Neuron (in vitro differentiated cells): ENCODE data around the gene APRT.

Source experiments
- H2AFZ ChIP-seq: one replicate; pipeline ENCODE4 v1.6.1; 2013; ENCODE audit warnings: low read depth, mild to moderate bottlenecking, inconsistent platforms, low read length, moderate library complexity
- H3K27me3 ChIP-seq: one replicate; pipeline ENCODE4 v1.6.1; 2013; ENCODE audit warnings: low read length; ENCODE audit not compliant: insufficient read depth
- H3K36me3 ChIP-seq: one replicate; pipeline ENCODE4 v1.6.1; 2013; ENCODE audit warnings: low read length; ENCODE audit not compliant: insufficient read depth
- H3K4me1 ChIP-seq: one replicate; pipeline ENCODE4 v1.6.1; 2013; ENCODE audit warnings: low read length; ENCODE audit not compliant: insufficient read depth
- H3K4me3 ChIP-seq: 2 replicates; pipeline ENCODE4 v1.5.1; 2013; ENCODE audit warnings: mild to moderate bottlenecking, low read length, moderate library complexity
- H3K9me3 ChIP-seq: one replicate; pipeline ENCODE4 v1.6.1; 2013; ENCODE audit warnings: low read length

The APRT gene

DNA sequence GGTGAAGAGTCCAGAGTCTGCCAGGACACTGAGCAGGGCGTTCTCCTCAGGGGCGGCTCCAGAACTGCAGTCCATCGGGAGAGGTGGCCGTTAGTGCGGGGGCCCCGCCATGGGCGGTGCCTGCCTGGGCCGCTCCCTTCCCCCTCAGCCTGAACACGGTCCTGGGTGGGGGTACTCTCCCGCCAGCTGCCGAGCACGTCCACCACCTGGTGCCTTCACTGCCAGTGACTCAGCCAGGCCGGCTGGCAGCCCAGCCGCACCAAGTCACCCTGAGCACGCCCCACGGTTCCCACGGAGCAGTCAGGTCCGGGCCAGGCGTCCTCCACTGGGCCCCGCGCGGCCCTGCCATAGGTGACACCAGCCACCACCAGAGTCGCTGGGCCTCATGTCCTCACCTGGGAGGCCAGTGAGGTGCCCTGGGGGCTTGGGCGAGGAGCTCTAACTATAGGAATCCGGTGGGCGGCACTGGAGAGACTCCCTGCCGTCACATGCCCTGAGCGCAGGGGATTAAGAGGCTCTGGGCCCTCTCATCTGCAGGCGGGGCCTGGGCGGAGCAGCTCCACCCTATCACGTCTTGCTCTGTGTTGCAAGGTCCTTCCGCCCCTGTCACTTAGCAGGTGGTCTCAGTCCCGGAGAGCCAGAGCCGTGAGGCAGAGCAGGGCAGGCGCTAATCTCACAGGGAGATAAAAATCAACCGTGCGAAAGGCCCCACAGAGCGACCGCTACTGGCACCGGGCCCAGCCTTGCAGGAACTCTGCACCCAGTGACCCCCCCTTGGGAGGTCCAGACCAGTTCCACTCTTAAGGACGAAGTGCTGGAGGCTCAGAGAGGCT lies 41.1 kb downstream of the APRT start:
- H3K4me1 ChIP-seq = peaks cover 22% of the 10 kb centered on the region
- no peak overlapping the region for H3K4me3 ChIP-seq

DNA sequence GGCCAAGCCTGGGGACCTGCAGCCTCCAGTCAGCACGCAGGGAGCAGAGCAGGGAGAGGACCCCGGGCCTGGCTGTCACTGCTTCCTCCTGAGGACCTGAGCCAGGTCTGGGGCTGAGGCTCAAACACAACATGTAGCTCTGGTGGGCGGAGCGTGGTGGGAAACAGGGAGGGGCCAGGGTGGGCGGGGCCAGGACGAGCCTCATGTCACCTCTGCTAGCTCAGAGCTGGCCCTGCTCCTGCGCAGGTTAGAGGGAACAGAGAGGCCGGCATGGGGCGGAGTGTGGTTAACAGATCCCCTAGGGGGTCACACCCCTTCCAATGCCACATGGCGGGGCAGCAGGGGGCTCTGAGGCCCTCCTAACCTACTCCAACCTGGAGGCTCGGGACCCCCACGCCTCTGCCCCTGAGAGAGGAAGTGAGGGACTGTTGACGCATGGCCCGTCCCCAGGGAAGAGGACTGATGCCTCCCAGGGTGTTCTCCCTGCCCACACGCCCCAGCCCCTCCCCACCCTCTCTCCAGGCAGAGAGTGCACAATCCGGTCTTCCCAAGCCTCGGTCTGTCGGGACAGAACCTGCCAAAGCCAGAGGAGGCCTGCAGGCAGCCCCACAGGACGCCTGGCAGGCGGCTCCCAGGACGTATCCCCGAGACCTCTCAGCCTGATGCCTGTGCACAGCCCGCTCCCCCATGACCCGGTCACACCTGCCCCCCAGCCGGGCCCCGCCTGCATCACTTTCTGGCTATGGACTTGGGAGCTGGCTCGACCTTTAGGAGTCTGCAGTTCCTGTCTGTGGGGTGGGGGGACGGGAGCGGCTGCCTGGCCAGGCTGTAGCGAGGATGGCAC lies 41.9 kb downstream of the APRT start:
- no peak overlapping the region for H2AFZ ChIP-seq
- H3K4me3 ChIP-seq = no peak overlapping the region
- H3K9me3 ChIP-seq = no peaks in the 10 kb centered on the region
- H3K27me3 ChIP-seq = no peaks in the 10 kb centered on the region
- H3K36me3 ChIP-seq = no peaks in the 10 kb centered on the region
- H3K4me1 ChIP-seq = peaks cover 22% of the 10 kb centered on the region

More for the DNA sequence above, 41.1 kb downstream of the APRT start:
- Histone ChIP-seq H2AFZ (no peak overlapping the region), H3K9me3 (no peaks in the 10 kb centered on the region), H3K36me3 (no peaks in the 10 kb centered on the region), H3K27me3 (no peaks in the 10 kb centered on the region)

DNA sequence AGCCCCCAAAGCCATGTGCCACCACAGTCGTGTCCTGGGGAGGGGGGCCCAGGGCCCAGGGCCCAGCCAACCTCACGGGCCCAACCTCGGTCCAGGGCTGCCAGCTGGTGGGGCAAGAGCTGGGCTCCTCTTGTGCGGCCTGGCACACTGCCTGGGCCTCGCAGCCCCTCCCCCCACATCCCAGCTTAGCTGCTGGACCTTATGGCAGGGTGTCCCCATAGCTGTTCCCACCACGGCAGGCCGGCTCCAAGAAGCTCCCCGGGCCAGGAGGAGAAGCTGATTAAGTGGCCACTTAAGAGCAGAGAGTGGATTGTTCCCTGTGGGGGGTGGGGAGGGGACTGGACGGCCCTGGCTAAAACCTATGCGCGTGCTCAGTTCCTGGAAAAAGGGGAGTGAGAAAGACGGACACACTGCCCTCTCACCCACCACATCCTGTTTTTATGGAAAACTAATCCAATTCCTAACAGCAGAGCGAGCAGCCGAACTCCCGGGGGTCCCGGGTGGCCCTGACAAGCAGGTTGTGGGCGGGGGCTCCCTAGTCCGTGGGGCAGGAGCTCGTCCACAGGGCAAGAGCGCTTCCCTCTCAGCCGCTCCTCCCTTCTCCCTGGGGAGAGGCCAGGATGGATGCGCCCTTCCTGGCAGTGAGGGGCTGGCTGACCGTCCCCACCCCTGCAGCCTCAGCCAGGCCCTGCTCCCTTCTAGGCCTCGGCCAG lies 43.5 kb downstream of the APRT start:
- Histone ChIP-seq H3K36me3 (no peaks in the 10 kb centered on the region), H3K4me3 (no peak overlapping the region), H2AFZ (no peak overlapping the region), H3K27me3 (no peaks in the 10 kb centered on the region), H3K4me1 (peaks cover 20% of the 10 kb centered on the region), H3K9me3 (no peaks in the 10 kb centered on the region)

DNA sequence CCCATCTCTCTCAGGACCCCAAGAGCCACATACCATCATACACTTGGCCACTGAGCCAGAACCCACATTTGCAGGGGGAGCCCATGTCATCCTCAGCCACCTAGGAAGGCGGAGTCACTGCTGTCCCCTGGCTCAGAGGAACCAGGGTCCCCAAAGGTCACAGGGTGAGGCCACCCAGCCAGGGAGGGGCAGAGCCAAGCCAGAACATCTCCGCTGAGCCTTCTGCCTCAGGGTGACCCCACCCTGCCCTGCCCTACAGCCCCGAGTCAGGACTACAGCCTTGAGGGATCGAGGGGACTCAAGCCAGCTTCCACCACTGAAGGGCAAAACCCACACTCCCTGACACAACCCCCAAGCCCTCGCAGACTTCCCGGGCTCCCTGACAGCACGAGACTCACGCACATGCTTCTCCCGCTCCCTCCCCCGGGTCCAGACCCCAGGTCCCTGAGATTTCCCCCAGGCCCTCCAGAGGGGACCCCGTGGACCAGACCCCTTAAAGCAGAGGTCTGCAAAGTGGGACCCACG lies 44.1 kb downstream of the APRT start:
- H2AFZ ChIP-seq = no peak overlapping the region
- no peaks in the 10 kb centered on the region for H3K36me3 ChIP-seq
- H3K4me3 ChIP-seq = no peak overlapping the region
- no peaks in the 10 kb centered on the region for H3K27me3 ChIP-seq
- H3K4me1 ChIP-seq = peaks cover 17% of the 10 kb centered on the region
- no peaks in the 10 kb centered on the region for H3K9me3 ChIP-seq

DNA sequence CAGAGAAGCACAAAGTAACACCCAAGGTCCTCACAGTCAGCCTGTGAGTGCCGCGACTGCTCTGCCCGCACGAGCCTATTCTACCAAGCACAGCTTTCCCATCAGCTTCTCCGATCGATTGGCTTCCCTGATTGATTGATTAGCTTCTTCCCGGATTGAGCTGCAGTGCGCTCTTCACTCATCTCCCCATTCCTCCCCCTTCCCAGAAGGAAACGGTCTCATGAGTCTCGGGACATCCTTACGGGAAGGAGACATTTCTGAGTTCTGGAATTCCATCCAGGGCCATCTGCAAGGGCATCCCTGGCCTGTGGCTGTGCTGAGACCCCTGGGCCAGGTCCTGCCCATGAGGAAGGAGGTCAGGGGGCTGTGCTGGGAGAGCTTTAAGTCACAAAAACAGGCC lies 44.8 kb downstream of the APRT start:
- Histone ChIP-seq H3K4me1 (peaks cover 17% of the 10 kb centered on the region), H3K4me3 (no peak overlapping the region), H3K36me3 (no peaks in the 10 kb centered on the region), H3K27me3 (no peaks in the 10 kb centered on the region), H3K9me3 (no peaks in the 10 kb centered on the region), H2AFZ (no peak overlapping the region)

DNA sequence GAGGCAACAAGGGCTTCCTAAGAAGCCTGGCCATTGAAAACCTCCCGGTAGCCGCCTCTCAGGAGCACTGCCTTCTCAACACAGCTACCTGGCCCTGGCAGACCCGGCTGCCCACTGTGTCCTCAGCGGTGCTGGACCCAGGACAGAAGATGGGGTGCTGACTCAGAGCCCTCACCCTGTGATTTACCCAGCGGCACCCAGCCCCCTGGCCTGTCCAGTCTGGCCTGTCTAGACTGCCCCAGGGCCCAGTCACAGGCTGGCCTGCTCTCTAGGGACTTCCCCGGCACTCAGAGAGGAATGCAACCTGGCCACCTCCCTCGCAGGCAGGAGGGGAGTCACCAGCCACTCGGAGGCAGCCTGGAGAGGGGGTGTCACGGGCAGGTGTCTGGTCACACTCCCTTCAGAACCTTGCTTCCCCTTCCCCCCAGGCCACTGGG lies 46.8 kb downstream of the APRT start:
- Histone ChIP-seq H3K4me1 (peaks cover 12% of the 10 kb centered on the region), H3K9me3 (no peaks in the 10 kb centered on the region), H3K36me3 (no peaks in the 10 kb centered on the region), H3K4me3 (no peak overlapping the region), H2AFZ (no peak overlapping the region), H3K27me3 (no peaks in the 10 kb centered on the region)

DNA sequence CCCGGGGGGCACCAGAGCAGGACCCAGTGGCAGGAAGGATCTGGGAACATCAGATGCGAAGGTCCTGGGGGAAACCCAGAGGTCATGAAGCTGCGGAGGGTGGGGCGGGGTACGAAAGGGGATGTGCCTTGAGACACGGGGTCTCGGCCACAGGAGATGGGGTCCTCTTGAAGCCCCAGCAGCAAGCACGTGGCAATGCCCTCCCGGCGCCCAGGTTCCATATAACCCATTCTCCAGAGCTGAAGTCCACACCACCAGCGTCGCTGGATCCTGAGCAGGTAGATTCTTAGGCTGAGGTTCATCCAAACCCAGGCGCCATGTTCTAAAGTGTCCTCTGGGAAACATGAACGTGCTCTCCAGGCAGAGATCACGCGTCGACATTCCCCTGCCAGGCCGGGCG lies 47.6 kb downstream of the APRT start:
- no peaks in the 10 kb centered on the region for H3K27me3 ChIP-seq
- H3K4me1 ChIP-seq = peaks cover 12% of the 10 kb centered on the region
- H2AFZ ChIP-seq = no peak overlapping the region
- H3K4me3 ChIP-seq = no peak overlapping the region
- no peaks in the 10 kb centered on the region for H3K9me3 ChIP-seq
- no peaks in the 10 kb centered on the region for H3K36me3 ChIP-seq

DNA sequence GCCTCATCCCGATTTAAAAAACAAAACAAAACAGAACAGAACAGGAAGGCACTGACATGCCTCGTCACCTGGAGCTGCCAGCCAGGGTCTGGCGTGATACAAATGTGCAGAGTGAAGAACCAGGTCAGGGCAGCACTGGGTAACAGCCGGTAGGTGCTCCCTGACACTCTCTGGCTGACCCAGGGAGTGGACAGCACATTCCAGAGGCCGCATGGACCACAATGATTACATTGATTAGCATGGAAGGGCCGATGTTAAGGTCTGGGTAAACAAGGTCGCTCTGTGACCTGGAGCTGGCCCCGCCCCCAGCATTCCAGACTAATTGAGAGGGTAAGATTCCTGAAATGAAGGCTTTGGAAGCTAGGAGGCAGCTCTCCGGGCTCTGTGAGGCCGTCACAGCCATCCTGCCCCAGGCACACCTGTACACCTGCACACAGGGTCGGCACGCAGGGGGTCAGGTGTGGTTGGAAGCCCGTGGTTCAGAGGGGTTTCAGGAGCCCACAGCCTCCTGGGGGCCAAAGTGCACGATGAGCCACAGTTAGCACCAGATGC lies 48.1 kb downstream of the APRT start:
- no peak overlapping the region for H3K4me3 ChIP-seq

DNA sequence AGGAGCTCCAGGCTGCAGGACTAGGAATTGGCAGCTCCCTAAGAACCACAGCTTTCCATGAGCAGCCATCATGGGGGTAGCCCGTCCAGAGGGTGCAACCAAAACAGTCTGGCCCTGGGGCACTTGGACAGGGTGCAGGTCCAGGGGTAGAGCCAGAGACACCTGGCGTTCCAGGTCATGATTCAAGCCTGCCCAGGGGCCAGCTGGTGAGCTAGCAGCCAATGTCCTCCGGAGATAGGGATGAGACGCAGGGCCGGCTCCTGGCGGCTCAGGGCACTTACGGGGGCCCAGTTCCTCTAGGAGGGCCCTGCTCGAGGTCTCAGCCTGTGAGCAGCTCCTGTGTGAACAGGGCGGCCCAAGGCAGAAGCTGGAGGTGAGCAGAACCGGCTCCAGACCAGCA lies 48.8 kb downstream of the APRT start:
- Histone ChIP-seq H3K4me1 (peaks cover 8% of the 10 kb centered on the region), H3K36me3 (no peaks in the 10 kb centered on the region), H3K4me3 (no peak overlapping the region), H2AFZ (no peak overlapping the region), H3K27me3 (no peaks in the 10 kb centered on the region), H3K9me3 (peaks cover 3% of the 10 kb centered on the region)

More for the DNA sequence above, 48.1 kb downstream of the APRT start:
- no peaks in the 10 kb centered on the region for H3K9me3 ChIP-seq
- H3K4me1 ChIP-seq = peaks cover 12% of the 10 kb centered on the region
- no peaks in the 10 kb centered on the region for H3K27me3 ChIP-seq
- H2AFZ ChIP-seq = no peak overlapping the region
- H3K36me3 ChIP-seq = no peaks in the 10 kb centered on the region

DNA sequence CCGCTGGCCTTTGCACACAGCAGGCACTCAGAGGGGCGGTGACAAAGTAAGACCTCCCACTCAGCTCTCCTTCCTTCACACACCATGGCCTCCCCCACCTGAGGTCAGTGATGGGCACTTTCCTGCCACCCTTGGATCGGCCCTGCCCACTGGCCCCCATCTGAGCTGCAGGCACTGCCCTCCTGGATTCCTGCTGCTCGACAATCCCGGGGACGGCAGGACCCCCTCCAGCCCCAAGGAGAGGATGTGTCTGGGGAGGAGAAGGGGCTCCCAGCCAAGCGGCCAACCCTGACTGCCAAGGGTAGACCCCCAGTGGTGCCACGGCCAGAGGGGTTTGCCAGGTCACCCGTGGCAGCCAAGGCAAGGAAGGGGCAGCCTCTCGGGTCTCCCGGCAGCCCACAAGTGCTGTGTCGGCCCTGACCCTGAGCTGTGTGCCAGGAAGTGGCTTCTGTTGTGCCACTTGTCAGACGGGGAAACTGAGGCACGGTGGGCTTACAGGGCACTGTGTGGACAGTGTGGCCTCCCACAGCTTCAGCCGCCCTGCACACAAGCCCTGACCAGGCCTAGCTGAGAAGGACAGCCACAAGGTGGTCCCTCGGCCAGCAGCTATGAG lies 49.4 kb downstream of the APRT start:
- H3K4me1 ChIP-seq = peaks cover 8% of the 10 kb centered on the region
- no peaks in the 10 kb centered on the region for H3K27me3 ChIP-seq
- peaks cover 3% of the 10 kb centered on the region for H3K9me3 ChIP-seq

DNA sequence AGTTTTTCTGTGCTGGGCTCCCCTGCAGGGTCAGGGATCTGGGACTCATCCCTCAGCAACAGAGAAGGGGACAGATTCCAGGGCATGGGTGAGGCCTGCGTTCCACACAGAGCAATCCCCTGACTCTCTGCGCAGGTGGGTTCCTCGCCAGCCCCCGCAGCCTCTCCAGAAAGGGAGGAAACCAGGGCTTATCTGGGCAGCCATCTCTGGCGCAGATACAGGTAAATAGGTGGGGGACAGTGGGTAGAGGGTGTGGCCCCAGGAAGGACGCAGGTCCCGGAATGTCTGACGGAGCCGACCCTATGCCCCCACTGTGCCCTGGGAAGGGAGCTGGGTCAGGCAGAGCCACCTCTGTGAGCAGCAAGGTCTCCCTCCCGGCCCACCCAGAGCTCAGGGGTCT lies 49.9 kb downstream of the APRT start:
- no peaks in the 10 kb centered on the region for H3K36me3 ChIP-seq
- no peaks in the 10 kb centered on the region for H3K27me3 ChIP-seq
- peaks cover 3% of the 10 kb centered on the region for H3K9me3 ChIP-seq
- H3K4me1 ChIP-seq = peaks cover 8% of the 10 kb centered on the region
- no peak overlapping the region for H3K4me3 ChIP-seq
- H2AFZ ChIP-seq = no peak overlapping the region

More for the DNA sequence above, 49.4 kb downstream of the APRT start:
- no peak overlapping the region for H2AFZ ChIP-seq
- H3K4me3 ChIP-seq = no peak overlapping the region
- H3K36me3 ChIP-seq = no peaks in the 10 kb centered on the region

DNA sequence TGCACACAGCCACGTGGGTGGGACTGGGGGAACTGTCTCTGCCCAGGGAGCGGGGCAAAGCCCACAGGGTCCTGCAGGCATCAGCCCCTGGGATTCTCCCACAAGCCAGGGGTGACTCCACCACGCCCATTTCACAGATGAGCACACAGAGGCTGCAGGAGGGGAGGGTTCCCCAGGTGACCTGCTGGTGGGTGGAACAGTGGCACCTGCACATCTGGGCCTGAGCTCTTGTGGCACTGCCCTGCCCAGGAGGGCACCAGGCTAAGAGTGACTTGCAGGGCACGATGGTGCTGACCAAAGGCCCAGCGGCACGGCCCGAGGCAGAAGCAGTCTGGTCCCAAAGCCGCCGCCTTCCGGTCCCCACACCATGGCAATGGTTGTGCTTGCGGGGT lies 50.6 kb downstream of the APRT start:
- Histone ChIP-seq H3K4me1 (peaks cover 8% of the 10 kb centered on the region), H2AFZ (no peak overlapping the region), H3K27me3 (no peaks in the 10 kb centered on the region), H3K4me3 (no peak overlapping the region), H3K36me3 (no peaks in the 10 kb centered on the region), H3K9me3 (peaks cover 3% of the 10 kb centered on the region)
